Ovary (tissue), 9 donors: ENCODE results near the gene LIPG. TPM values are rescaled to one million over a fixed set of nuclear protein-coding genes. Genes with fewer than 3 reads are reported as not detected.

Source experiments
- DNase-seq, 5 donors: peaks; one replicate each; pipeline ENCODE4 v3.0.0-alpha.2; 2019 to 2020
- H3K27ac ChIP-seq, 2 donors: fragments of 200-600 bp; one replicate each; pipeline versions ENCODE4 v1.5.1 to v1.8.0; 2019 to 2022
- H3K27me3 ChIP-seq: fragments of 200-600 bp; one replicate; pipeline ENCODE4 v1.8.0; 2022
- H3K36me3 ChIP-seq: fragments of 200-600 bp; sonication (generic); one replicate; pipeline ENCODE4 v1.5.1; 2019
- H3K4me1 ChIP-seq: one replicate; pipeline ENCODE4 v1.8.1; 2013; ENCODE audit warnings: mild to moderate bottlenecking, moderate library complexity; ENCODE audit not compliant: insufficient read depth
- H3K4me3 ChIP-seq: fragments of 200-600 bp; sonication (generic); one replicate; pipeline ENCODE4 v1.5.1; 2017
- H3K9me3 ChIP-seq, 2 donors: fragments of 200-600 bp in 1 of 2; sonication (generic) in 1 of 2; one replicate each; pipeline versions ENCODE4 v1.5.1 to v1.8.1; 2013 to 2019; ENCODE audit warnings: mild to moderate bottlenecking in 1 of 2, moderate library complexity in 1 of 2
- CTCF ChIP-seq, 3 donors: fragments of 450-650 bp in 2 of 3; fragments of 200-600 bp in 1 of 3; IDR thresholded peaks; one replicate each; pipeline versions ENCODE4 v1.5.1 to v1.8.0; 2016 to 2022; ENCODE audit warnings: antibody characterized with exemption in 3 of 3, mild to moderate bottlenecking in 1 of 3
- EP300 ChIP-seq: sonication (generic); formaldehyde crosslinking; IDR thresholded peaks from one replicate; pipeline ENCODE4 v1.6.1; 2017; ENCODE audit warnings: antibody characterized with exemption
- POLR2A ChIP-seq: fragments of 450-650 bp; IDR thresholded peaks from one replicate; pipeline ENCODE4 v1.6.1; 2017; ENCODE audit warnings: antibody characterized with exemption, mild to moderate bottlenecking, moderate library complexity
- whole genome bisulfite sequencing, 3 donors: extraction: QIAGEN DNeasy Blood & Tissue Kit in 1 of 3; methylation state at CpG; one replicate each; pipeline versions ENCODE4 v1.1.5 to v1.1.7; 2013 to 2017; 5-methylcytosine and 5-hydroxymethylcytosine counted together
- intact Hi-C, 4 donors: fragments of 100-400 bp; cut with DNase I; formaldehyde crosslinking; loops; one replicate each; pipeline versions ENCODE4 v1.11.0 to v1.15.1; 2022 to 2023
- polyA plus RNA-seq, 2 donors: library from polyadenylated mRNA; stranded (reverse); fragments of 200-250 nt in 1 of 2; fragments of 350-450 nt in 1 of 2; fragmentation: Illumina TruSeq in 1 of 2; extraction: RNeasy Lipid Tissue Mini Kit (QIAGEN cat#74804) in 1 of 2; gene quantifications; one replicate each; pipeline ENCODE4 v1.2.3, GENCODE V29; 2013 to 2014
- total RNA-seq, 7 donors: library from RNA; depleted of rRNA in 2 of 7; stranded (reverse); fragments of >200 nt in 2 of 7; fragmentation: NEBNext Ultra II Directional in 3 of 7; extraction: Animal tissue kit (Norgen Biotek cat#: 25700) in 3 of 7; gene quantifications; one replicate each; pipeline versions ENCODE4 v1.1.0 to v1.2.4, GENCODE V29; 2016 to 2023
- donor health status: DM: no; HTN: no; CAD: no; lungs with moderate emphysema.
- donor health status: DM: no; HTN: no; CAD: no.
- donor health status: Bipolar disorder and iron deficiency.
- donor health status: DM: yes; HTN: yes; CAD: no.
- donor health status: DM: no; HTN: no; CAD: no.
- donor health status: DM: yes; HTN: yes; CAD: no.

LIPG gene
- total and polyA plus RNA-seq, 9 donors, result 0.23 to 3.9 (median 0.60) TPM; not detected in 1

GRCh38 chr18:49544362-49544761 is 17.5 kb upstream of the LIPG start:
- H3K4me3 ChIP-seq, result no peak overlapping the region
- intact Hi-C loops, result no loop called here
- H3K9me3 ChIP-seq, result no peaks in the 10 kb centered on the region
- H3K36me3 ChIP-seq, result no peaks in the 10 kb centered on the region
- TF ChIP-seq CTCF (IDR thresholded peaks at IDR 0.05), result no peak
- TF ChIP-seq EP300, result no peak
- no peak for TF ChIP-seq POLR2A
- H3K27me3 ChIP-seq, result no peaks in the 10 kb centered on the region
- no peaks in the 10 kb centered on the region for H3K4me1 ChIP-seq
- no peak for DNase-seq
- 87 to 96% (median 93%) methylated on average over 5 of the region's 5 CpGs for WGBS, 3 donors
- no peak overlapping the region for H3K27ac ChIP-seq

GRCh38 chr18:49546278-49546677 is 15.6 kb upstream of the LIPG start:
- H3K4me1 ChIP-seq, result no peaks in the 10 kb centered on the region
- intact Hi-C loops, result no loop called here

GRCh38 chr18:49546719-49547273 is 15.1 kb upstream of the LIPG start:
- DNase-seq, result no peak
- Histone ChIP-seq H3K36me3 (no peaks in the 10 kb centered on the region), H3K9me3 (no peaks in the 10 kb centered on the region), H3K27ac (no peak overlapping the region), H3K27me3 (no peaks in the 10 kb centered on the region), H3K4me3 (no peak overlapping the region), H3K4me1 (no peaks in the 10 kb centered on the region)
- 87 to 94% (median 90%) methylated on average over 5 of the region's 5 CpGs for WGBS, 3 donors
- intact Hi-C loops, result no loop called here
- no peak for TF ChIP-seq POLR2A
- no peak for TF ChIP-seq EP300
- TF ChIP-seq CTCF (IDR thresholded peaks at IDR 0.05), result no peak

More at GRCh38 chr18:49546278-49546677, 15.6 kb upstream of the LIPG start:
- 86 to 94% (median 87%) methylated on average over 1 of the region's 1 CpG for WGBS, 3 donors
- H3K36me3 ChIP-seq, result no peaks in the 10 kb centered on the region
- no peaks in the 10 kb centered on the region for H3K9me3 ChIP-seq
- H3K4me3 ChIP-seq, result no peak overlapping the region
- TF ChIP-seq CTCF (IDR thresholded peaks at IDR 0.05) (no peak), EP300 (no peak), POLR2A (no peak)
- H3K27ac ChIP-seq, result no peak overlapping the region
- no peak for DNase-seq
- H3K27me3 ChIP-seq, result no peaks in the 10 kb centered on the region

- TF ChIP-seq EP300 (no peak), CTCF (IDR thresholded peaks at IDR 0.05) (no peak), POLR2A (no peak)
- intact Hi-C loops, result no loop called here
- no peaks in the 10 kb centered on the region for H3K9me3 ChIP-seq
- H3K4me3 ChIP-seq, result no peak overlapping the region
- H3K36me3 ChIP-seq, result no peaks in the 10 kb centered on the region
- no peak overlapping the region for H3K27ac ChIP-seq
- DNase-seq, result no peak
- no peaks in the 10 kb centered on the region for H3K4me1 ChIP-seq
- no peaks in the 10 kb centered on the region for H3K27me3 ChIP-seq
- WGBS, 3 donors, result 28 to 43% (median 35%) methylated on average over 1 of the region's 1 CpG
Measured at GRCh38 chr18:49547701-49548100, 14.2 kb upstream of the LIPG start.
